Measurements from ENCODE around the gene AGO3. TPM values are rescaled to one million over a fixed set of nuclear protein-coding genes. Genes with fewer than 3 reads are reported as not detected.

AGO3 gene
- total and polyA plus RNA-seq, 2 donors, result 4.1 to 16.5 TPM

DNA sequence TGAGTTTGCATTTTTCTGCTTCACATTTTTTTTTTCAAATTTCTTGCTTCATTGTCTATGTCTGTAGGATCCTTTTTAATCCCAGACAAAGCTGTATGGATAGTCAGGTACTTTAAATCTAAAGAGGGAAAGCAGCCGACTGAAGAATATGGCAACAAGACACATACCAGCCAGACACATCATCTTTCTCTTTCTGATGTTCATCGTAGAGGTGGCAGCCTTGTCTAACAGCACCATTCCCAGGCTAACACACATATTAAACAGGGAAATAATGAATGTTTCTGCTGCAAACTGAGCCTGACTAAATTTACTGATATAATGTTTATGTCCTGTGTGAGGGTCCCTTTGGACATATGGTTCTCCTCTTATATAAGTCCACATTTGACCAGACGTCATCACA, 149.3 kb downstream of the AGO3 start:
- Histone ChIP-seq H3K4me1 (ENCODE audit: control insufficient read depth in 2 of 2, insufficient read depth in 2 of 2, low read length in 2 of 2) (peaks cover 0 to 2% of the 10 kb centered on the region in 2 donors), H3K27ac (ENCODE audit: low read depth in 1 of 2, low read length in 1 of 2) (no peak overlapping the region), H3K36me3 (ENCODE audit: control insufficient read depth in 2 of 2, insufficient read depth in 2 of 2, low read length in 1 of 2) (no peaks in the 10 kb centered on the region), H3K4me3 (ENCODE audit: low read length in 2 of 2) (no peak overlapping the region), H3K27me3 (ENCODE audit: control insufficient read depth in 2 of 2, insufficient read depth in 1 of 2, low read length in 1 of 2) (peaks cover 8 to 28% of the 10 kb centered on the region in 2 donors), H3K9me3 (ENCODE audit: control insufficient read depth in 2 of 2, insufficient read depth in 1 of 2, low read length in 1 of 2) (no peaks in the 10 kb centered on the region)
- 92% methylated on average over 3 of the region's 3 CpGs for WGBS
- no peak for DNase-seq (ENCODE audit: low read depth in 6 of 9, low spot score in 9 of 9)

DNA sequence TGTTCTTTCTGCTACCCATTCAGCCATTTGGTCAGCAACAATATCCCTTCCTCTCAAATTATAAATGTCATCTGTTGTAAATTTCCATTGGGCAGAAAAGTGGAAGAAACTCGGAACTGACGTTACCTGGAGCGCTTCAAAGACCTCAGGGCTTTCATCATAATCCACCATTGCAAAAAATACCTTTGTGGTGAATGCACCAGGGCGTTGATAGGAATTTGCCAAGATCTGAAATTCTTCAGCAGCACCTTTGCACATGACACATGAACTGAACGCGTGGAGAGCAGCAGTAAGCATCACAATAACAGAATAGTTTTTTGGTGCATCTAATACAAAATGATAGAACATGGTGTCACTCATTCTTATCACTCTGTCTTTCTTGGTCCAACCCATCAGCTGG, 149.9 kb downstream of the AGO3 start:
- no peaks in the 10 kb centered on the region for H3K36me3 ChIP-seq (ENCODE audit: control insufficient read depth in 2 of 2, insufficient read depth in 2 of 2, low read length in 1 of 2)
- no peaks in the 10 kb centered on the region for H3K9me3 ChIP-seq (ENCODE audit: control insufficient read depth in 2 of 2, insufficient read depth in 1 of 2, low read length in 1 of 2)
- no peak for DNase-seq (ENCODE audit: low read depth in 6 of 9, low spot score in 9 of 9)
- H3K4me3 ChIP-seq (ENCODE audit: low read length in 2 of 2), result no peak overlapping the region
- WGBS, result 94% methylated on average over 6 of the region's 6 CpGs
- H3K4me1 ChIP-seq (ENCODE audit: control insufficient read depth in 2 of 2, insufficient read depth in 2 of 2, low read length in 2 of 2), result peaks cover 0 to 2% of the 10 kb centered on the region in 2 donors
- no peak overlapping the region for H3K27ac ChIP-seq (ENCODE audit: low read depth in 1 of 2, low read length in 1 of 2)
- peaks cover 8 to 32% of the 10 kb centered on the region in 2 donors for H3K27me3 ChIP-seq (ENCODE audit: control insufficient read depth in 2 of 2, insufficient read depth in 1 of 2, low read length in 1 of 2)

DNA sequence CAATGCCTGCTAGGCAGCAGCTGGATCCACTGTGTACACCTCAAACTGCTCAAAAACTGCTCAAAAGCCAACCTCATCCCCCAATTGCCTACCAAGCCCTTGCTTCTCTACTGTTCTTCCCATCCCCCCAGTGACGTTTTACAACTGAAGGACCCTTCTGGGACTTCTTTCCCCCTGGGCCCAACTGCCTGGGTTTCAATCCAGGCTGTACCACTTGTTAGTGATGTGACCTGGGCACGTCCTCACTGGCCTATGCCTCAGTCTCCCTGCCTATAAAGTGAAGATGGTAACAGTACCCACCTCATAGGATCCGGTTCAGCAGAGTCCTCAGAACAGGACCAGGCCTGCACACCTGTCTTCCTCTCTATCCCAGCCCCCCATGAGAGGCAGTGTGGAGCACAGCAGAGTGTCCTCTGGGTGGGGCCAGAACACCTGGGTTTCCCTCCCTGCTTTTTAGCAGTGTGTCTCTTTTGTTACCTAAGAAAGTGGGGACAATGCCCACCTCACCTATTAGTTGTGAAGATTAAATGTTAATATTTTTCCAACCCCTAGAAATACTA, 151.1 kb downstream of the AGO3 start:
- Histone ChIP-seq H3K27ac (ENCODE audit: low read depth in 1 of 2, low read length in 1 of 2) (no peak overlapping the region), H3K27me3 (ENCODE audit: control insufficient read depth in 2 of 2, insufficient read depth in 1 of 2, low read length in 1 of 2) (peaks cover 8 to 35% of the 10 kb centered on the region in 2 donors), H3K4me1 (ENCODE audit: control insufficient read depth in 2 of 2, insufficient read depth in 2 of 2, low read length in 2 of 2) (peaks cover 0 to 2% of the 10 kb centered on the region in 2 donors), H3K36me3 (ENCODE audit: control insufficient read depth in 2 of 2, insufficient read depth in 2 of 2, low read length in 1 of 2) (no peaks in the 10 kb centered on the region), H3K4me3 (ENCODE audit: low read length in 2 of 2) (no peak overlapping the region), H3K9me3 (ENCODE audit: control insufficient read depth in 2 of 2, insufficient read depth in 1 of 2, low read length in 1 of 2) (no peaks in the 10 kb centered on the region)
- no peak for DNase-seq (ENCODE audit: low read depth in 6 of 9, low spot score in 9 of 9)
- 90% methylated on average over 3 of the region's 3 CpGs for WGBS

- no peak overlapping the region for H3K27ac ChIP-seq (ENCODE audit: low read depth in 1 of 2, low read length in 1 of 2)
- no peak for DNase-seq (ENCODE audit: low read depth in 6 of 9, low spot score in 9 of 9)
- WGBS, result 93% methylated on average over 13 of the region's 13 CpGs
- H3K9me3 ChIP-seq (ENCODE audit: control insufficient read depth in 2 of 2, insufficient read depth in 1 of 2, low read length in 1 of 2), result no peaks in the 10 kb centered on the region
- no peaks in the 10 kb centered on the region for H3K36me3 ChIP-seq (ENCODE audit: control insufficient read depth in 2 of 2, insufficient read depth in 2 of 2, low read length in 1 of 2)
- peaks cover 2 to 3% of the 10 kb centered on the region in 2 donors for H3K4me1 ChIP-seq (ENCODE audit: control insufficient read depth in 2 of 2, insufficient read depth in 2 of 2, low read length in 2 of 2)
- no peak overlapping the region for H3K4me3 ChIP-seq (ENCODE audit: low read length in 2 of 2)
- peaks cover 8 to 35% of the 10 kb centered on the region in 2 donors for H3K27me3 ChIP-seq (ENCODE audit: control insufficient read depth in 2 of 2, insufficient read depth in 1 of 2, low read length in 1 of 2)
These were observed 152.3 kb downstream of the AGO3 start for GRCh38 chr1:36083219-36083618.

GRCh38 chr1:36083635-36084496, 153.0 kb downstream of the AGO3 start, which contains the start of gene TEKT2:
TSS of gene TEKT2 (plus strand) at chr1:36084094. CDS start at chr1:36084922, 828 bp downstream.
- peak within 1 kb of the TSS; percentile 22 to 40 for H3K4me3 ChIP-seq (ENCODE audit: low read length in 2 of 2)
- H3K27ac ChIP-seq (ENCODE audit: low read depth in 1 of 2, low read length in 1 of 2), result no peak within 1 kb of the TSS
- DNase-seq (ENCODE audit: low read depth in 6 of 9, low spot score in 9 of 9), result peak in 5 of 9 donors; percentile 31 to 72 (median 50)
- H3K9me3 ChIP-seq (ENCODE audit: control insufficient read depth in 2 of 2, insufficient read depth in 1 of 2, low read length in 1 of 2), result no peaks in the 10 kb centered on the region
- 16% methylated on average over 59 of the region's 59 CpGs for WGBS
- peaks cover 5 to 6% of the 10 kb centered on the region in 2 donors for H3K4me1 ChIP-seq (ENCODE audit: control insufficient read depth in 2 of 2, insufficient read depth in 2 of 2, low read length in 2 of 2)
- H3K36me3 ChIP-seq (ENCODE audit: control insufficient read depth in 2 of 2, insufficient read depth in 2 of 2, low read length in 1 of 2), result no peaks in the 10 kb centered on the region
- peaks cover 8 to 35% of the 10 kb centered on the region in 2 donors for H3K27me3 ChIP-seq (ENCODE audit: control insufficient read depth in 2 of 2, insufficient read depth in 1 of 2, low read length in 1 of 2)

DNA sequence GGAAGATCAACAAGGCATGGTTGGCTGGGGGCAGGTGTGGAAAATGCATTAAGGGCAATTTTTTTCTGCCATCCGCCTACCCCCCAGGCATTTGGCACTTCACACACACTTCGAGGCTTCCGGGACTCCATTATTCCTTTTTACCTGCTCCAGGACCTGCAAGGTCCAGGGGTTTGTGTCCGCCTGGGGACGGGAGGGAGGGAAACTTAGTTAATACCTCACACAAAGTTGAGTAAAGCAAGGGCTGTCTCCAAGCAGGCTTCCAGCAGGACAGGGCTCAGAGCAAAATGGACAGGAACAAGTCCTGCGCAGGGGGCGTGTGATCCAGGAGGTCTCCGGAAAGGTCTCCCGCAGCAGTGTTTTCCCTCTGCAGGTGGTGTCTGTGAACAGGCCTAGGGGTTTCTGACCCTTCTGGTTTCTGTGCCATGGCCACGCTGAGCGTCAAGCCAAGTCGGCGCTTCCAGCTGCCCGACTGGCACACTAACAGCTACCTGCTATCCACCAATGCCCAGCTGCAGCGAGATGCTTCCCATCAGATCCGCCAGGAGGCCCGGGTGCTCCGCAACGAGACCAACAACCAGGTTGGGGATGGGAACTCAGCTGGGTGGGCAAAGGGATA, 153.7 kb downstream of the AGO3 start:
- Histone ChIP-seq H3K4me1 (ENCODE audit: control insufficient read depth in 2 of 2, insufficient read depth in 2 of 2, low read length in 2 of 2) (peaks cover 9 to 12% of the 10 kb centered on the region in 2 donors), H3K9me3 (ENCODE audit: control insufficient read depth in 2 of 2, insufficient read depth in 1 of 2, low read length in 1 of 2) (no peaks in the 10 kb centered on the region), H3K27me3 (ENCODE audit: control insufficient read depth in 2 of 2, insufficient read depth in 1 of 2, low read length in 1 of 2) (peaks cover 8 to 35% of the 10 kb centered on the region in 2 donors), H3K27ac (ENCODE audit: low read depth in 1 of 2, low read length in 1 of 2) (no peak overlapping the region), H3K36me3 (ENCODE audit: control insufficient read depth in 2 of 2, insufficient read depth in 2 of 2, low read length in 1 of 2) (no peaks in the 10 kb centered on the region), H3K4me3 (ENCODE audit: low read length in 2 of 2) (peak overlapping the region; percentile 22 to 40)
- DNase-seq (ENCODE audit: low read depth in 6 of 9, low spot score in 9 of 9), result no peak
- WGBS, result 74% methylated on average over 19 of the region's 19 CpGs

GRCh38 chr1:36085126-36085525, 154.2 kb downstream of the AGO3 start:
- no peak overlapping the region for H3K27ac ChIP-seq (ENCODE audit: low read depth in 1 of 2, low read length in 1 of 2)
- WGBS, result 97% methylated on average over 9 of the region's 9 CpGs
- peaks cover 8 to 35% of the 10 kb centered on the region in 2 donors for H3K27me3 ChIP-seq (ENCODE audit: control insufficient read depth in 2 of 2, insufficient read depth in 1 of 2, low read length in 1 of 2)
- DNase-seq (ENCODE audit: low read depth in 6 of 9, low spot score in 9 of 9), result no peak
- no peaks in the 10 kb centered on the region for H3K9me3 ChIP-seq (ENCODE audit: control insufficient read depth in 2 of 2, insufficient read depth in 1 of 2, low read length in 1 of 2)
- no peaks in the 10 kb centered on the region for H3K36me3 ChIP-seq (ENCODE audit: control insufficient read depth in 2 of 2, insufficient read depth in 2 of 2, low read length in 1 of 2)
- H3K4me1 ChIP-seq (ENCODE audit: control insufficient read depth in 2 of 2, insufficient read depth in 2 of 2, low read length in 2 of 2), result peaks cover 13% of the 10 kb centered on the region in 2 donors
- H3K4me3 ChIP-seq (ENCODE audit: low read length in 2 of 2), result no peak overlapping the region

- Histone ChIP-seq H3K27me3 (ENCODE audit: control insufficient read depth in 2 of 2, insufficient read depth in 1 of 2, low read length in 1 of 2) (peaks cover 8 to 35% of the 10 kb centered on the region in 2 donors), H3K36me3 (ENCODE audit: control insufficient read depth in 2 of 2, insufficient read depth in 2 of 2, low read length in 1 of 2) (no peaks in the 10 kb centered on the region), H3K9me3 (ENCODE audit: control insufficient read depth in 2 of 2, insufficient read depth in 1 of 2, low read length in 1 of 2) (no peaks in the 10 kb centered on the region), H3K27ac (ENCODE audit: low read depth in 1 of 2, low read length in 1 of 2) (no peak overlapping the region), H3K4me3 (ENCODE audit: low read length in 2 of 2) (no peak overlapping the region), H3K4me1 (ENCODE audit: control insufficient read depth in 2 of 2, insufficient read depth in 2 of 2, low read length in 2 of 2) (peaks cover 13% of the 10 kb centered on the region in 2 donors)
- 95% methylated on average over 29 of the region's 29 CpGs for WGBS
- no peak for DNase-seq (ENCODE audit: low read depth in 6 of 9, low spot score in 9 of 9)
These were observed 155.0 kb downstream of the AGO3 start for GRCh38 chr1:36085686-36086526.
